CD4-positive, alpha-beta T cell (primary cell): ENCODE results near the gene SNAP91. TPM values are rescaled to one million over a fixed set of nuclear protein-coding genes. Genes with fewer than 3 reads are reported as not detected.

Source experiments
- ATAC-seq: fragments of 200-7000 bp; cut with Tn5 transposase; one replicate; pipeline ENCODE4 v1.10.0; 2022; ENCODE audit warnings: mild to moderate bottlenecking; ENCODE audit not compliant: poor library complexity
- CTCF ChIA-PET: fragments of 350-600 bp; sonication (Branson Sonifier 250); formaldehyde crosslinking; loops from one replicate; lab custom pipeline; 2021; ENCODE audit warnings: antibody characterized with exemption, inconsistent platforms; lab: Charles Lee
- POLR2A ChIA-PET: fragments of 350-600 bp; sonication (Branson Sonifier 250); formaldehyde crosslinking; loops from one replicate; lab custom pipeline; 2021; ENCODE audit warnings: antibody characterized with exemption, inconsistent platforms; lab: Charles Lee
- DNase-seq, 14 experiments: peaks; one replicate each; pipeline ENCODE4 v3.0.0-alpha.2; 2013 to 2020; ENCODE audit warnings: mixed read lengths in 2 of 14
- H3K27ac ChIP-seq, 2 donors: one replicate each; pipeline versions ENCODE4 v1.5.1 to v1.7.0; 2013; ENCODE audit warnings: low read length in 2 of 2, low read depth in 1 of 2, mild to moderate bottlenecking in 1 of 2
- H3K27me3 ChIP-seq, 2 experiments: 1 replicate in 1 of 2; 2 replicates in 1 of 2; pipeline versions ENCODE4 v1.6.1 to v1.7.0; 2013; ENCODE audit warnings: low read length in 2 of 2, control low read depth in 1 of 2, mild to moderate bottlenecking in 1 of 2, moderate library complexity in 1 of 2; ENCODE audit not compliant: insufficient read depth in 2 of 2, control insufficient read depth in 1 of 2
- H3K36me3 ChIP-seq: one replicate; pipeline ENCODE4 v1.6.1; 2013; ENCODE audit warnings: low read length, control low read depth; ENCODE audit not compliant: insufficient read depth
- H3K4me1 ChIP-seq: one replicate; pipeline ENCODE4 v1.6.1; 2013; ENCODE audit warnings: low read length, control low read depth; ENCODE audit not compliant: insufficient read depth
- H3K4me3 ChIP-seq: one replicate; pipeline ENCODE4 v1.5.1; 2013; ENCODE audit warnings: mild to moderate bottlenecking, low read length, moderate library complexity
- H3K9me3 ChIP-seq, 2 experiments: 1 replicate in 1 of 2; 2 replicates in 1 of 2; pipeline versions ENCODE4 v1.6.1 to v1.7.0; 2013; ENCODE audit warnings: low read length in 2 of 2, mild to moderate bottlenecking in 2 of 2, control low read depth in 1 of 2, moderate library complexity in 1 of 2; ENCODE audit not compliant: control insufficient read depth in 1 of 2, insufficient read depth in 1 of 2
- H3K27ac Mint-ChIP-seq: one replicate; pipeline ENCODE4 v1.8.0; 2020; ENCODE audit warnings: mixed read lengths
- H3K27me3 Mint-ChIP-seq: one replicate; pipeline ENCODE4 v1.8.0; 2021; ENCODE audit warnings: mixed read lengths
- H3K36me3 Mint-ChIP-seq: one replicate; pipeline ENCODE4 v1.8.0; 2021; ENCODE audit warnings: low read depth, mixed read lengths
- H3K4me1 Mint-ChIP-seq: one replicate; pipeline ENCODE4 v1.8.0; 2021; ENCODE audit warnings: low read depth, mixed read lengths
- H3K4me3 Mint-ChIP-seq: one replicate; pipeline ENCODE4 v1.8.0; 2020; ENCODE audit warnings: mild to moderate bottlenecking, mixed read lengths
- H3K9me3 Mint-ChIP-seq: one replicate; pipeline ENCODE4 v1.8.0; 2020; ENCODE audit warnings: mixed read lengths
- intact Hi-C, 2 experiments: fragments of 100-400 bp; cut with DNase I in 1 of 2; cut with micrococcal nuclease in 1 of 2; formaldehyde crosslinking; loops; one replicate each; pipeline versions ENCODE4 v1.15.1 to v1.9.0; 2023 to 2025; cut with DNase I, micrococcal nuclease
- total RNA-seq, 174 experiments: library from RNA in 2 of 174; stranded (reverse) in 2 of 174; gene quantifications; one replicate each; pipeline ENCODE4 v1.2.3 and lab custom pipeline; 2021 to 2026
- TF ChIP-seq, protein P1 (sequence below): fragments of 200-600 bp; IDR thresholded peaks from one replicate; pipeline ENCODE4 v1.8.0; 2022; ENCODE audit warnings: antibody characterized with exemption, mild to moderate bottlenecking

The SNAP91 gene
- total RNA-seq, 2 experiments from 2014 or later = not detected

DNA sequence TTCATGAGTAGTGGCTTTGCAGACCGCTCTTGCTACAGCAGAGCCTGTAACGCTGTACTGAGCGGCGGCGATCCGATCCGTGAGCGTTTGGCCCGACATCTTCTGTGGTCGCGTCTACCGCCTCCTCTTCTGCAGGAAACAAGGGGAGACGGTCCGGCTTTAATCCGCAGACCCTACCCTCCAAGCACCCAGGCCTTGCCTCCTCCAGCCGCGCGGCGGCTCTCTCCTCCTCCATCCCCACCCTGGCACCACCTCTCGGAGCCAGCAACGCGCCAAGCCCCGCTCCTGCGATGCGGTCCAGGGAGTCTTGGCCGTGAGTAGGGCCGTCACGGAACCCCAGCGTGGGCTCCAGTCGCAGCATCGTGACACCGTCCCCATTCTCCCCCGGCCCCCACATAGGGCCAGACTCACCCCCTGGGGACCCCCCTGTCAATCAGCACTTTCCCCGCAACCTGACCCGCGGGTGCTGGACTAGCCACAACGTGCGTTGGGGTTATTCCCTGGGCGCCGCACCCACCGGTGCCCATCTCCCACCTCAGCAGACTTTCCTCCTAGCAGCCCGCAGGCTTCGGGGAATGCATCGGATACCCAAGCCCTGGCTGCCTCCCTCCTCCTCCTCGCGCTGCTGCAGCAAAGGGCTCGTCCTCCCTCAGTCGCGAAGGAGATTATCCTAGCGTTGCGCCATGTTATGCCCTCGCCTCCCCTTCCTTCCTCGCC, 914 bp downstream of the SNAP91 start:
- Histone ChIP-seq H3K27ac (no peak overlapping the region), H3K4me1 (no peaks in the 10 kb centered on the region), H3K9me3 (peaks cover 4 to 24% of the 10 kb centered on the region in 2 experiments), H3K27me3 (peaks cover 19 to 28% of the 10 kb centered on the region in 2 experiments), H3K36me3 (no peaks in the 10 kb centered on the region), H3K4me3 (no peak overlapping the region)
- intact Hi-C loops = no loop called here
- ATAC-seq (no peak), DNase-seq (no peak)
- Mint-ChIP-seq H3K27me3 (peaks cover 54% of the 10 kb centered on the region), H3K36me3 (no peaks in the 10 kb centered on the region), H3K4me3 (no peak overlapping the region), H3K4me1 (no peaks in the 10 kb centered on the region), H3K9me3 (peaks cover 4% of the 10 kb centered on the region), H3K27ac (no peak overlapping the region)
- ChIA-PET CTCF (no interaction called here), POLR2A (no interaction called here)
- TF ChIP-seq, protein P1, sequence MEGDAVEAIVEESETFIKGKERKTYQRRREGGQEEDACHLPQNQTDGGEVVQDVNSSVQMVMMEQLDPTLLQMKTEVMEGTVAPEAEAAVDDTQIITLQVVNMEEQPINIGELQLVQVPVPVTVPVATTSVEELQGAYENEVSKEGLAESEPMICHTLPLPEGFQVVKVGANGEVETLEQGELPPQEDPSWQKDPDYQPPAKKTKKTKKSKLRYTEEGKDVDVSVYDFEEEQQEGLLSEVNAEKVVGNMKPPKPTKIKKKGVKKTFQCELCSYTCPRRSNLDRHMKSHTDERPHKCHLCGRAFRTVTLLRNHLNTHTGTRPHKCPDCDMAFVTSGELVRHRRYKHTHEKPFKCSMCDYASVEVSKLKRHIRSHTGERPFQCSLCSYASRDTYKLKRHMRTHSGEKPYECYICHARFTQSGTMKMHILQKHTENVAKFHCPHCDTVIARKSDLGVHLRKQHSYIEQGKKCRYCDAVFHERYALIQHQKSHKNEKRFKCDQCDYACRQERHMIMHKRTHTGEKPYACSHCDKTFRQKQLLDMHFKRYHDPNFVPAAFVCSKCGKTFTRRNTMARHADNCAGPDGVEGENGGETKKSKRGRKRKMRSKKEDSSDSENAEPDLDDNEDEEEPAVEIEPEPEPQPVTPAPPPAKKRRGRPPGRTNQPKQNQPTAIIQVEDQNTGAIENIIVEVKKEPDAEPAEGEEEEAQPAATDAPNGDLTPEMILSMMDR = no peak

DNA sequence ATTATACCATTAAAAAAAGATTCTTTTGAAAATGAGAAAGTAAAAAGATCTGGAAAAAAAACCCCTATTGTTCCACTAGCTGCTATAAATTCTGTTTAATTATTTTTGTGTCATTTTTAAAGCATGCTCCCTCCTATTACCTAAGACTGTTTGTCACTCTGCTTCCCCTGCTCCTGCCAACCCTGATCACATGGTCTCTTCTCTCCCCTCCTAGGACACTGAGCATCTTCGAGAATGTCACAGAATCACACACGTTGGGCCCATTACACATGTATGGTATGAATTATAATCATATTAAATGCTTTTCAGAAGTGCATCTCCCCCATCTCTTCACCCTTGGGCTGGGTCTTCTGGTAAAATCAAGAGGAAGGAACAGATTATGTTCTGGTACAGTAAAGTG, 6.2 kb downstream of the SNAP91 start:
- H3K4me1 ChIP-seq = no peaks in the 10 kb centered on the region
- H3K4me3 ChIP-seq = no peak overlapping the region
- TF ChIP-seq, protein P1 = no peak
- Mint-ChIP-seq H3K4me1 (no peaks in the 10 kb centered on the region), H3K36me3 (no peaks in the 10 kb centered on the region), H3K27me3 (peaks cover 51% of the 10 kb centered on the region), H3K9me3 (no peaks in the 10 kb centered on the region), H3K27ac (no peak overlapping the region), H3K4me3 (no peak overlapping the region)
- ChIA-PET POLR2A (no interaction called here), CTCF (no interaction called here)
- H3K9me3 ChIP-seq = peaks cover 0 to 4% of the 10 kb centered on the region in 2 experiments
- DNase-seq (no peak), ATAC-seq (no peak)
- H3K36me3 ChIP-seq = no peaks in the 10 kb centered on the region
- H3K27ac ChIP-seq = no peak overlapping the region
- peaks cover 11 to 12% of the 10 kb centered on the region in 2 experiments for H3K27me3 ChIP-seq
- intact Hi-C loops = no loop called here

DNA sequence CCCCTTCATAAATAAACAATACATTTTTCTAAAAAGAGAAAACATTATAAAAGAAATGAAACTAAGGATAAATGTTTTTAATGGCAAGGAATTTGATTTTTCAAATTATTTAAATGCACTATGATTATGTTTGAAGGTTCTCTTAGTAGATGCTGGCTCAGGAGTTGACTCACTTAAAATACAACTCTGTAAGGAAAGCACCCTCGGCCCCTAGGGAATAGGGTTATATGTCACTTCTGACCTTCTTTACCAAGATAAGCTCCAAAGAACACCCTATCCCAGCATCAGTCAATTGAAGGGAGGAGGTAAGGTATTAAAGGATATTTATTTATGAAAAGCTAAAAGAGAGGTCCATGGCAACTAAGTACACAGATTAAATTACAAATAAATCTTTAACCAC, 6.8 kb downstream of the SNAP91 start:
- Mint-ChIP-seq H3K4me1 (no peaks in the 10 kb centered on the region), H3K4me3 (no peak overlapping the region), H3K27ac (no peak overlapping the region), H3K27me3 (peaks cover 44% of the 10 kb centered on the region), H3K36me3 (no peaks in the 10 kb centered on the region), H3K9me3 (no peaks in the 10 kb centered on the region)
- no peak overlapping the region for H3K4me3 ChIP-seq
- intact Hi-C loops = no loop called here
- H3K9me3 ChIP-seq = no peaks in the 10 kb centered on the region
- ChIA-PET CTCF (no interaction called here), POLR2A (no interaction called here)
- H3K27me3 ChIP-seq = peaks cover 4 to 9% of the 10 kb centered on the region in 2 experiments
- H3K36me3 ChIP-seq = no peaks in the 10 kb centered on the region
- H3K4me1 ChIP-seq = no peaks in the 10 kb centered on the region
- H3K27ac ChIP-seq = no peak overlapping the region
- TF ChIP-seq, protein P1 = no peak
- ATAC-seq (no peak), DNase-seq (no peak)
